GM23338 (cell line): Measurements from ENCODE around the gene DSCAML1. TPM values are rescaled to one million over a fixed set of nuclear protein-coding genes. Genes with fewer than 3 reads are reported as not detected.

Experiments
- ATAC-seq: fragments of 200-7000 bp; cut with Tn5 transposase; 3 replicates; pipeline ENCODE4 v1.9.1; 2020
- DNase-seq: peaks from one replicate; pipeline ENCODE4 v3.0.0-alpha.2; 2015; ENCODE audit warnings: low spot score
- H2AFZ ChIP-seq: fragments of 200-600 bp; sonication (generic); 2 replicates; pipeline ENCODE4 v1.8.0; 2016; ENCODE audit warnings: antibody characterized with exemption, mild to moderate bottlenecking, moderate library complexity
- H3F3A ChIP-seq: fragments of 200-600 bp; sonication (generic); replicated peaks from 2 replicates; pipeline ENCODE4 v1.8.0; 2017; ENCODE audit warnings: antibody characterized with exemption, mixed run types, low read depth
- H3K27ac ChIP-seq: fragments of 200-600 bp; sonication (generic); 2 replicates; pipeline ENCODE4 v1.6.1; 2016; ENCODE audit warnings: low read depth
- H3K27me3 ChIP-seq: fragments of 200-600 bp; sonication (generic); 2 replicates; pipeline ENCODE4 v1.8.0; 2016; ENCODE audit warnings: mild to moderate bottlenecking, mixed run types, moderate library complexity; ENCODE audit not compliant: insufficient read depth
- H3K36me3 ChIP-seq: fragments of 200-600 bp; sonication (generic); 2 replicates; pipeline ENCODE4 v1.8.0; 2016; ENCODE audit warnings: mild to moderate bottlenecking; ENCODE audit not compliant: insufficient read depth
- H3K4me1 ChIP-seq: fragments of 200-600 bp; sonication (generic); 2 replicates; pipeline ENCODE4 v1.8.0; 2016; ENCODE audit warnings: mild to moderate bottlenecking, moderate library complexity; ENCODE audit not compliant: insufficient read depth
- H3K4me2 ChIP-seq: fragments of 200-600 bp; sonication (generic); 2 replicates; pipeline ENCODE4 v1.7.1; 2017; ENCODE audit warnings: mixed run types
- H3K4me3 ChIP-seq: fragments of 200-600 bp; sonication (generic); 2 replicates; pipeline ENCODE4 v1.6.1; 2016; ENCODE audit warnings: mixed run types
- H3K79me2 ChIP-seq: fragments of 200-600 bp; sonication (generic); replicated peaks from 2 replicates; pipeline ENCODE4 v1.8.0; 2017; ENCODE audit warnings: mild to moderate bottlenecking; ENCODE audit not compliant: insufficient read depth
- H3K9me2 ChIP-seq: fragments of 200-600 bp; sonication (generic); 2 replicates; pipeline ENCODE4 v1.8.0; 2017; ENCODE audit not compliant: insufficient read depth
- H4K20me1 ChIP-seq: fragments of 200-600 bp; sonication (generic); replicated peaks from 2 replicates; pipeline ENCODE4 v1.8.0; 2017; ENCODE audit warnings: mild to moderate bottlenecking; ENCODE audit not compliant: insufficient read depth
- H3K27ac Mint-ChIP-seq: 2 replicates; pipeline ENCODE4 v1.8.0; 2020; ENCODE audit warnings: inconsistent platforms, mild to moderate bottlenecking, moderate library complexity, mixed read lengths
- H3K27me3 Mint-ChIP-seq: 3 replicates; pipeline ENCODE4 v1.8.0; 2022; ENCODE audit warnings: low read depth, mild to moderate bottlenecking, moderate library complexity, mixed read lengths, inconsistent platforms; ENCODE audit not compliant: insufficient read depth, poor library complexity
- H3K36me3 Mint-ChIP-seq: 3 replicates; pipeline ENCODE4 v1.8.0; 2021; ENCODE audit warnings: low read depth, mild to moderate bottlenecking, inconsistent platforms, moderate library complexity, mixed read lengths
- H3K4me1 Mint-ChIP-seq: 3 replicates; pipeline ENCODE4 v1.8.0; 2020; ENCODE audit warnings: mild to moderate bottlenecking, inconsistent platforms, mixed read lengths
- H3K4me3 Mint-ChIP-seq: 3 replicates; pipeline ENCODE4 v1.8.0; 2021; ENCODE audit warnings: moderate library complexity, mild to moderate bottlenecking, inconsistent platforms, mixed read lengths
- H3K9me3 Mint-ChIP-seq: 3 replicates; pipeline ENCODE4 v1.8.0; 2020; ENCODE audit warnings: moderate library complexity, mild to moderate bottlenecking, inconsistent platforms, mixed read lengths
- CREB1 ChIP-seq: fragments of 250-450 bp; sonication (Bioruptor Pico); IDR thresholded peaks from 2 replicates; pipeline ENCODE4 v1.5.0; 2020; ENCODE audit warnings: low read depth, mild to moderate bottlenecking, moderate library complexity
- EZH2 ChIP-seq: fragments of 200-600 bp; sonication (generic); IDR thresholded peaks from one replicate; pipeline ENCODE4 v1.8.0; 2017; ENCODE audit warnings: antibody characterized with exemption, mild to moderate bottlenecking, low read depth; ENCODE audit not compliant: unreplicated experiment
- EZH2phosphoT487 ChIP-seq: fragments of 200-600 bp; sonication (generic); IDR thresholded peaks from one replicate; pipeline ENCODE4 v1.8.1; 2018; ENCODE audit warnings: antibody characterized with exemption; ENCODE audit not compliant: unreplicated experiment
- JUNB ChIP-seq: IDR thresholded peaks from one replicate; pipeline ENCODE4 v1.6.1; 2016; ENCODE audit warnings: antibody characterized with exemption; ENCODE audit not compliant: unreplicated experiment
- NANOG ChIP-seq: IDR thresholded peaks from 2 replicates; pipeline ENCODE4 v1.6.1; 2016; ENCODE audit warnings: antibody characterized with exemption, borderline replicate concordance
- REST ChIP-seq: IDR thresholded peaks from one replicate; pipeline ENCODE4 v1.6.1; 2018; ENCODE audit warnings: antibody characterized with exemption; ENCODE audit not compliant: unreplicated experiment
- STAT1 ChIP-seq: IDR thresholded peaks from one replicate; pipeline ENCODE4 v1.6.1; 2016; ENCODE audit warnings: antibody characterized with exemption; ENCODE audit not compliant: unreplicated experiment
- ZNF462 ChIP-seq: fragments of 250-450 bp; sonication (Bioruptor Pico); IDR thresholded peaks from 2 replicates; pipeline ENCODE4 v1.5.0; 2020; ENCODE audit warnings: mild to moderate bottlenecking, moderate library complexity
- polyA plus RNA-seq: library from polyadenylated mRNA; unstranded; fragments of >200 nt; fragmentation: Nextera tagmentation; extraction: Ambion mirVana; gene quantifications from 2 replicates; pipeline ENCODE4 v1.2.1, GENCODE V29; 2016
- total RNA-seq: library from RNA; depleted of rRNA; stranded (reverse); fragments of >200 nt; shearing (Covaris generic); gene quantifications from 2 replicates; pipeline ENCODE4 v1.2.3, GENCODE V29; 2014
- TF ChIP-seq, protein P1 (sequence below): IDR thresholded peaks from 2 replicates; pipeline ENCODE4 v1.6.1; 2016; ENCODE audit warnings: antibody characterized with exemption
- TF ChIP-seq, protein P2 (sequence below), 2 experiments: fragments of 200-600 bp in 1 of 2; sonication (generic) in 1 of 2; conservative IDR thresholded peaks; 2 replicates each; pipeline versions ENCODE4 v1.5.1 to v1.6.1; 2016 to 2017; ENCODE audit warnings: antibody characterized with exemption in 2 of 2, low read depth in 2 of 2, mild to moderate bottlenecking in 2 of 2, moderate library complexity in 1 of 2

Gene DSCAML1
- total and polyA plus RNA-seq, 2 experiments from 2014 or later, result 0.17 TPM; not detected in 1

GRCh38 chr11:117816846-117817367, 19.9 kb upstream of the DSCAML1 start (continued):
- TF ChIP-seq ZNF462 (CRISPR knock-in tag), result no peak
- no peak for TF ChIP-seq EZH2phosphoT487

- H3K36me3 ChIP-seq, result no peaks in the 10 kb centered on the region
- no peak overlapping the region for H3K4me2 ChIP-seq
- H2AFZ ChIP-seq, result peak overlapping the region; percentile 59; the same call in 1 of the 2 replicates
- peaks cover 13% of the 10 kb centered on the region; the same call in 1 of the 2 replicates for H3K4me1 ChIP-seq
- H3K4me3 ChIP-seq, result no peak overlapping the region
- ATAC-seq (peak; percentile 42), DNase-seq (peak; percentile 32)
- Mint-ChIP-seq H3K27ac (no peak overlapping the region), H3K4me3 (no peak overlapping the region), H3K36me3 (no peaks in the 10 kb centered on the region), H3K27me3 (peaks cover 12% of the 10 kb centered on the region), H3K9me3 (no peaks in the 10 kb centered on the region), H3K4me1 (peaks cover 45% of the 10 kb centered on the region)
- peak overlapping the region; percentile 59; the same call in 1 of the 2 replicates for H3K27ac ChIP-seq
- H3F3A ChIP-seq, result no peaks in the 10 kb centered on the region
- H4K20me1 ChIP-seq, result no peaks in the 10 kb centered on the region; the same call in 1 of the 2 replicates
- no peaks in the 10 kb centered on the region for H3K27me3 ChIP-seq
- no peaks in the 10 kb centered on the region for H3K9me2 ChIP-seq
- no peaks in the 10 kb centered on the region for H3K79me2 ChIP-seq
- TF ChIP-seq, protein P1, sequence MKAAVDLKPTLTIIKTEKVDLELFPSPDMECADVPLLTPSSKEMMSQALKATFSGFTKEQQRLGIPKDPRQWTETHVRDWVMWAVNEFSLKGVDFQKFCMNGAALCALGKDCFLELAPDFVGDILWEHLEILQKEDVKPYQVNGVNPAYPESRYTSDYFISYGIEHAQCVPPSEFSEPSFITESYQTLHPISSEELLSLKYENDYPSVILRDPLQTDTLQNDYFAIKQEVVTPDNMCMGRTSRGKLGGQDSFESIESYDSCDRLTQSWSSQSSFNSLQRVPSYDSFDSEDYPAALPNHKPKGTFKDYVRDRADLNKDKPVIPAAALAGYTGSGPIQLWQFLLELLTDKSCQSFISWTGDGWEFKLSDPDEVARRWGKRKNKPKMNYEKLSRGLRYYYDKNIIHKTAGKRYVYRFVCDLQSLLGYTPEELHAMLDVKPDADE, result no peak
- TF ChIP-seq EZH2phosphoT487 (no peak), EZH2 (no peak), JUNB (no peak), REST (no peak), STAT1 (no peak), CREB1 (CRISPR knock-in tag) (no peak), NANOG (no peak)
- TF ChIP-seq, protein P2, sequence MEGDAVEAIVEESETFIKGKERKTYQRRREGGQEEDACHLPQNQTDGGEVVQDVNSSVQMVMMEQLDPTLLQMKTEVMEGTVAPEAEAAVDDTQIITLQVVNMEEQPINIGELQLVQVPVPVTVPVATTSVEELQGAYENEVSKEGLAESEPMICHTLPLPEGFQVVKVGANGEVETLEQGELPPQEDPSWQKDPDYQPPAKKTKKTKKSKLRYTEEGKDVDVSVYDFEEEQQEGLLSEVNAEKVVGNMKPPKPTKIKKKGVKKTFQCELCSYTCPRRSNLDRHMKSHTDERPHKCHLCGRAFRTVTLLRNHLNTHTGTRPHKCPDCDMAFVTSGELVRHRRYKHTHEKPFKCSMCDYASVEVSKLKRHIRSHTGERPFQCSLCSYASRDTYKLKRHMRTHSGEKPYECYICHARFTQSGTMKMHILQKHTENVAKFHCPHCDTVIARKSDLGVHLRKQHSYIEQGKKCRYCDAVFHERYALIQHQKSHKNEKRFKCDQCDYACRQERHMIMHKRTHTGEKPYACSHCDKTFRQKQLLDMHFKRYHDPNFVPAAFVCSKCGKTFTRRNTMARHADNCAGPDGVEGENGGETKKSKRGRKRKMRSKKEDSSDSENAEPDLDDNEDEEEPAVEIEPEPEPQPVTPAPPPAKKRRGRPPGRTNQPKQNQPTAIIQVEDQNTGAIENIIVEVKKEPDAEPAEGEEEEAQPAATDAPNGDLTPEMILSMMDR (conservative IDR thresholded peaks at IDR 0.05; ENCODE audit: low read depth in 2 of 2), result no peak
Measured at GRCh38 chr11:117816151-117816741, 19.2 kb upstream of the DSCAML1 start.
